B cell (primary cell): ENCODE measurements around the gene GABRG3. TPM values are rescaled to one million over a fixed set of nuclear protein-coding genes. Genes with fewer than 3 reads are reported as not detected.

Experiments
- ATAC-seq: fragments of 200-7000 bp; cut with Tn5 transposase; one replicate; pipeline ENCODE4 v1.10.0; 2021; ENCODE audit warnings: low read depth, mild to moderate bottlenecking, moderate number of reproducible peaks, moderate library complexity
- CTCF ChIA-PET: fragments of 350-600 bp; sonication (Branson Sonifier 250); formaldehyde crosslinking; loops from one replicate; lab custom pipeline; 2021; ENCODE audit warnings: antibody characterized with exemption, inconsistent platforms; lab: Charles Lee
- POLR2A ChIA-PET: fragments of 350-600 bp; sonication (Branson Sonifier 250); formaldehyde crosslinking; loops from one replicate; lab custom pipeline; 2021; ENCODE audit warnings: antibody characterized with exemption; lab: Charles Lee
- DNase-seq: peaks from one replicate; pipeline ENCODE4 v3.0.0; 2013
- H2AFZ ChIP-seq: 2 replicates; pipeline ENCODE4 v1.6.1; 2012; ENCODE audit warnings: mild to moderate bottlenecking, low read depth, low read length; ENCODE audit not compliant: insufficient read depth, poor library complexity, severe bottlenecking
- H3K27ac ChIP-seq, 2 donors: 1 replicate in 1 of 2; 2 replicates in 1 of 2; pipeline ENCODE4 v1.5.1; 2012 to 2013; ENCODE audit warnings: low read length in 2 of 2, mild to moderate bottlenecking in 2 of 2, moderate library complexity in 1 of 2
- H3K27me3 ChIP-seq, 4 experiments: fragments of 200-600 bp in 1 of 4; sonication (generic) in 1 of 4; replicated peaks in 1 of 4; 1 replicate in 2 of 4; 2 replicates in 2 of 4; pipeline versions ENCODE4 v1.6.1 to v1.7.0; 2013 to 2016; ENCODE audit warnings: low read length in 3 of 4, mild to moderate bottlenecking in 2 of 4, mixed read lengths in 1 of 4, moderate library complexity in 1 of 4; ENCODE audit not compliant: insufficient read depth in 4 of 4, control insufficient read depth in 3 of 4; ENCODE audit errors: control extremely low read depth in 1 of 4
- H3K36me3 ChIP-seq, 2 experiments: replicated peaks in 1 of 2; 1 replicate in 1 of 2; 2 replicates in 1 of 2; pipeline versions ENCODE4 v1.6.1 to v1.7.1; 2013; ENCODE audit warnings: low read length in 1 of 2; ENCODE audit not compliant: insufficient read depth in 2 of 2, control insufficient read depth in 1 of 2; ENCODE audit errors: control extremely low read depth in 1 of 2, extremely low read depth in 1 of 2
- H3K4me1 ChIP-seq, 2 donors: fragments of 200-600 bp in 1 of 2; sonication (generic) in 1 of 2; 1 replicate in 1 of 2; 2 replicates in 1 of 2; pipeline versions ENCODE4 v1.5.1 to v1.6.1; 2013 to 2017; ENCODE audit warnings: low read length in 2 of 2; ENCODE audit not compliant: control insufficient read depth in 2 of 2, insufficient read depth in 2 of 2
- H3K4me2 ChIP-seq: replicated peaks from 2 replicates; pipeline ENCODE3; 2012; ENCODE audit warnings: mild to moderate bottlenecking, low read depth, low read length; ENCODE audit not compliant: poor library complexity, severe bottlenecking
- H3K4me3 ChIP-seq, 5 experiments: fragments of 200-600 bp in 1 of 5; sonication (generic) in 1 of 5; 1 replicate in 3 of 5; 2 replicates in 2 of 5; pipeline versions ENCODE4 v1.5.1 to v1.7.0; 2011 to 2016; ENCODE audit warnings: low read length in 4 of 5, mild to moderate bottlenecking in 4 of 5, low read depth in 2 of 5, control low read depth in 1 of 5, moderate library complexity in 1 of 5; ENCODE audit not compliant: insufficient read depth in 1 of 5; ENCODE audit errors: control extremely low read depth in 1 of 5, extremely low read depth in 1 of 5
- H3K79me2 ChIP-seq: fragments of 200-600 bp; sonication (generic); one replicate; pipeline ENCODE4 v1.6.0; 2016; ENCODE audit warnings: low read length; ENCODE audit not compliant: control insufficient read depth, insufficient read depth
- H3K9ac ChIP-seq: fragments of 200-600 bp; sonication (generic); 2 replicates; pipeline ENCODE4 v1.6.1; 2017; ENCODE audit warnings: mild to moderate bottlenecking, low read length, moderate library complexity
- H3K9me3 ChIP-seq, 3 donors: one replicate each; pipeline versions ENCODE4 v1.6.1 to v1.7.1; 2013; ENCODE audit warnings: low read length in 2 of 3; ENCODE audit not compliant: control insufficient read depth in 2 of 3, insufficient read depth in 1 of 3; ENCODE audit errors: control extremely low read depth in 1 of 3
- H4K20me1 ChIP-seq: 2 replicates; pipeline ENCODE4 v1.6.0; 2012; ENCODE audit warnings: mild to moderate bottlenecking, low read length; ENCODE audit not compliant: insufficient read depth, control insufficient read depth, poor library complexity, severe bottlenecking
- H3K27ac Mint-ChIP-seq: one replicate; pipeline ENCODE4 v1.8.0; 2021; ENCODE audit warnings: mixed read lengths
- H3K27me3 Mint-ChIP-seq: one replicate; pipeline ENCODE4 v1.8.0; 2021; ENCODE audit warnings: mixed read lengths
- H3K4me1 Mint-ChIP-seq: one replicate; pipeline ENCODE4 v1.8.0; 2021; ENCODE audit warnings: mixed read lengths
- H3K4me3 Mint-ChIP-seq: one replicate; pipeline ENCODE4 v1.8.0; 2021; ENCODE audit warnings: mixed read lengths
- H3K9me3 Mint-ChIP-seq: one replicate; pipeline ENCODE4 v1.8.0; 2022; ENCODE audit warnings: mixed read lengths; ENCODE audit not compliant: insufficient read depth
- CTCF ChIP-seq: fragments of 200-600 bp; IDR thresholded peaks from one replicate; pipeline ENCODE4 v1.8.0; 2022; ENCODE audit warnings: antibody characterized with exemption, mild to moderate bottlenecking
- EZH2 ChIP-seq: IDR thresholded peaks from 2 replicates; pipeline ENCODE4 v1.6.1; 2012; ENCODE audit warnings: borderline replicate concordance, low read depth, mild to moderate bottlenecking, moderate library complexity, low read length; ENCODE audit not compliant: insufficient read depth, poor library complexity, severe bottlenecking
- WGBS: methylation state at CpG from one replicate; pipeline ENCODE4 v1.1.5; 2013; ENCODE audit warnings: missing lambda C conversion rate; ENCODE audit not compliant: insufficient coverage; 5-methylcytosine and 5-hydroxymethylcytosine counted together
- intact Hi-C: fragments of 100-400 bp; cut with micrococcal nuclease; formaldehyde crosslinking; loops from one replicate; pipeline ENCODE4 v1.10.0; 2022
- polyA plus RNA-seq: library from polyadenylated mRNA; depleted of rRNA; stranded (reverse); fragments of >200 nt; gene quantifications from 2 replicates; pipeline ENCODE4 v1.2.3, GENCODE V29; 2012
- total RNA-seq, 2 donors: library from RNA; stranded (reverse); fragments of 120-200 nt in 1 of 2; gene quantifications; 1 replicate in 1 of 2; 2 replicates in 1 of 2; pipeline versions ENCODE4 v1.2.3 to v1.2.4, GENCODE V29; 2013 to 2022

The GABRG3 gene
- total and polyA plus RNA-seq, 2 donors (not counting 1 experiment from before 2014, with no cell fraction given): not detected

- POLR2A ChIA-PET: no interaction called here
- no peaks in the 10 kb centered on the region for H4K20me1 ChIP-seq
- intact Hi-C loops: no loop called here
- no peak overlapping the region for H3K9ac ChIP-seq
- no peaks in the 10 kb centered on the region for H3K4me1 ChIP-seq
- DNase-seq: no peak
- no peak overlapping the region for H3K4me3 ChIP-seq
- WGBS: 39% methylated on average over 3 of the region's 4 CpGs
- H3K9me3 ChIP-seq: no peaks in the 10 kb centered on the region
- no peak overlapping the region for H2AFZ ChIP-seq
- H3K27me3 Mint-ChIP-seq: no peaks in the 10 kb centered on the region
- no peaks in the 10 kb centered on the region for H3K27me3 ChIP-seq
- CTCF ChIA-PET: no interaction called here
- H3K9me3 Mint-ChIP-seq: no peaks in the 10 kb centered on the region
- ATAC-seq: no peak
- H3K36me3 ChIP-seq: no peaks in the 10 kb centered on the region
- H3K4me2 ChIP-seq: no peak overlapping the region
- H3K27ac Mint-ChIP-seq: no peak overlapping the region
- H3K4me1 Mint-ChIP-seq: no peaks in the 10 kb centered on the region
- TF ChIP-seq CTCF: no peak
- no peak for TF ChIP-seq EZH2
- H3K4me3 Mint-ChIP-seq: no peak overlapping the region
- H3K27ac ChIP-seq: no peak overlapping the region
- no peaks in the 10 kb centered on the region for H3K79me2 ChIP-seq
Measured at GRCh38 chr15:27050163-27050562, 79.2 kb downstream of the GABRG3 start.

GRCh38 chr15:27054426-27054825 is 83.4 kb downstream of the GABRG3 start:
- H3K4me3 Mint-ChIP-seq: no peak overlapping the region
- CTCF ChIA-PET: no interaction called here
- H3K4me2 ChIP-seq: no peak overlapping the region
- H3K4me3 ChIP-seq: no peak overlapping the region
- TF ChIP-seq CTCF (no peak), EZH2 (no peak)
- no peaks in the 10 kb centered on the region for H4K20me1 ChIP-seq
- POLR2A ChIA-PET: no interaction called here
- no peaks in the 10 kb centered on the region for H3K4me1 ChIP-seq
- H3K9ac ChIP-seq: no peak overlapping the region
- H3K27me3 ChIP-seq: no peaks in the 10 kb centered on the region
- H2AFZ ChIP-seq: no peak overlapping the region
- ATAC-seq (no peak), DNase-seq (no peak)
- H3K79me2 ChIP-seq: no peaks in the 10 kb centered on the region
- H3K27ac Mint-ChIP-seq: no peak overlapping the region
- H3K27ac ChIP-seq: no peak overlapping the region
- H3K4me1 Mint-ChIP-seq: no peaks in the 10 kb centered on the region
- H3K27me3 Mint-ChIP-seq: no peaks in the 10 kb centered on the region
- H3K9me3 Mint-ChIP-seq: no peaks in the 10 kb centered on the region
- H3K9me3 ChIP-seq: no peaks in the 10 kb centered on the region
- intact Hi-C loops: no loop called here
- 85% methylated on average over 10 of the region's 10 CpGs for WGBS
- no peaks in the 10 kb centered on the region for H3K36me3 ChIP-seq
